ENCODE results near the gene TJP2. TPM values are rescaled to one million over a fixed set of nuclear protein-coding genes. Genes with fewer than 3 reads are reported as not detected.

Gene TJP2
- total RNA-seq, 3 donors from 2014 or later (not counting 1 experiment from before 2014, with no cell fraction given), result 6.8 to 10.0 (median 9.6) TPM

GRCh38 chr9:69202556-69202955 is 28.5 kb downstream of the TJP2 start:
- WGBS (ENCODE audit: insufficient coverage), result 98% methylated on average over 3 of the region's 4 CpGs
- no peak for ATAC-seq

GRCh38 chr9:69204326-69204725 is 30.2 kb downstream of the TJP2 start:
- no peak overlapping the region for H3K4me3 Mint-ChIP-seq
- no peaks in the 10 kb centered on the region for H3K9me3 Mint-ChIP-seq
- 52% methylated on average over 2 of the region's 2 CpGs for WGBS (ENCODE audit: insufficient coverage)
- Histone ChIP-seq H3K36me3 (ENCODE audit: control insufficient read depth, insufficient read depth, low read length) (no peaks in the 10 kb centered on the region), H3K4me3 (ENCODE audit: low read length) (no peak overlapping the region), H3K9me3 (ENCODE audit: control insufficient read depth, insufficient read depth, low read length) (no peaks in the 10 kb centered on the region), H3K4me1 (ENCODE audit: control insufficient read depth, insufficient read depth, low read length) (peaks cover 13% of the 10 kb centered on the region), H3K27me3 (ENCODE audit: control insufficient read depth, insufficient read depth, low read length) (no peaks in the 10 kb centered on the region), H3K27ac (ENCODE audit: low read length) (no peak overlapping the region)
- intact Hi-C loops (cut with micrococcal nuclease), result no loop called here
- H3K4me1 Mint-ChIP-seq, result peaks cover 13 to 16% of the 10 kb centered on the region in 2 donors
- H3K27ac Mint-ChIP-seq, result no peak overlapping the region
- no peak for ATAC-seq
- TF ChIP-seq CTCF (IDR thresholded peaks at IDR 0.05), result no peak
- H3K36me3 Mint-ChIP-seq, result no peaks in the 10 kb centered on the region
- no peaks in the 10 kb centered on the region for H3K27me3 Mint-ChIP-seq (ENCODE audit: low read depth in 2 of 2)
- no peak for DNase-seq

More at GRCh38 chr9:69202556-69202955, 28.5 kb downstream of the TJP2 start:
- H3K27ac ChIP-seq (ENCODE audit: low read length), result no peak overlapping the region
- H3K27ac Mint-ChIP-seq, result no peak overlapping the region
- no peaks in the 10 kb centered on the region for H3K27me3 ChIP-seq (ENCODE audit: control insufficient read depth, insufficient read depth, low read length)
- H3K36me3 Mint-ChIP-seq, result no peaks in the 10 kb centered on the region
- H3K4me3 Mint-ChIP-seq, result no peak overlapping the region
- no peak for TF ChIP-seq CTCF (IDR thresholded peaks at IDR 0.05)
- no peaks in the 10 kb centered on the region for H3K9me3 Mint-ChIP-seq
- no peak overlapping the region for H3K4me3 ChIP-seq (ENCODE audit: low read length)
- H3K4me1 ChIP-seq (ENCODE audit: control insufficient read depth, insufficient read depth, low read length), result peaks cover 13% of the 10 kb centered on the region
- intact Hi-C loops (cut with micrococcal nuclease), result no loop called here
- no peaks in the 10 kb centered on the region for H3K27me3 Mint-ChIP-seq (ENCODE audit: low read depth in 2 of 2)
- H3K36me3 ChIP-seq (ENCODE audit: control insufficient read depth, insufficient read depth, low read length), result no peaks in the 10 kb centered on the region
- no peaks in the 10 kb centered on the region for H3K9me3 ChIP-seq (ENCODE audit: control insufficient read depth, insufficient read depth, low read length)
- H3K4me1 Mint-ChIP-seq, result peaks cover 13 to 17% of the 10 kb centered on the region in 2 donors
- no peak for DNase-seq

- Histone ChIP-seq H3K36me3 (ENCODE audit: control insufficient read depth, insufficient read depth, low read length) (no peaks in the 10 kb centered on the region), H3K4me1 (ENCODE audit: control insufficient read depth, insufficient read depth, low read length) (peaks cover 9% of the 10 kb centered on the region), H3K9me3 (ENCODE audit: control insufficient read depth, insufficient read depth, low read length) (no peaks in the 10 kb centered on the region), H3K27me3 (ENCODE audit: control insufficient read depth, insufficient read depth, low read length) (no peaks in the 10 kb centered on the region), H3K27ac (ENCODE audit: low read length) (no peak overlapping the region), H3K4me3 (ENCODE audit: low read length) (no peak overlapping the region)
- no peak overlapping the region for H3K27ac Mint-ChIP-seq
- no peak overlapping the region for H3K4me3 Mint-ChIP-seq
- WGBS (ENCODE audit: insufficient coverage), result 92% methylated on average over 6 of the region's 7 CpGs
- DNase-seq (no peak), ATAC-seq (no peak)
- H3K9me3 Mint-ChIP-seq, result no peaks in the 10 kb centered on the region
- H3K27me3 Mint-ChIP-seq (ENCODE audit: low read depth in 2 of 2), result no peaks in the 10 kb centered on the region
- intact Hi-C loops (cut with micrococcal nuclease), result no loop called here
- no peaks in the 10 kb centered on the region for H3K36me3 Mint-ChIP-seq
- H3K4me1 Mint-ChIP-seq, result peaks cover 9 to 11% of the 10 kb centered on the region in 2 donors
- TF ChIP-seq CTCF (IDR thresholded peaks at IDR 0.05), result no peak
These were observed 30.8 kb downstream of the TJP2 start for GRCh38 chr9:69204849-69205248.

- Mint-ChIP-seq H3K4me3 (no peak overlapping the region), H3K36me3 (no peaks in the 10 kb centered on the region), H3K27ac (no peak overlapping the region), H3K4me1 (peaks cover 0 to under 1% of the 10 kb centered on the region in 2 donors), H3K9me3 (no peaks in the 10 kb centered on the region), H3K27me3 (ENCODE audit: low read depth in 2 of 2) (no peaks in the 10 kb centered on the region)
- Histone ChIP-seq H3K4me1 (ENCODE audit: control insufficient read depth, insufficient read depth, low read length) (no peaks in the 10 kb centered on the region), H3K36me3 (ENCODE audit: control insufficient read depth, insufficient read depth, low read length) (no peaks in the 10 kb centered on the region), H3K9me3 (ENCODE audit: control insufficient read depth, insufficient read depth, low read length) (no peaks in the 10 kb centered on the region), H3K27ac (ENCODE audit: low read length) (no peak overlapping the region), H3K27me3 (ENCODE audit: control insufficient read depth, insufficient read depth, low read length) (no peaks in the 10 kb centered on the region), H3K4me3 (ENCODE audit: low read length) (no peak overlapping the region)
- TF ChIP-seq CTCF (IDR thresholded peaks at IDR 0.05), result no peak
- DNase-seq (no peak), ATAC-seq (no peak)
- 96% methylated on average over 5 of the region's 5 CpGs for WGBS (ENCODE audit: insufficient coverage)
- intact Hi-C loops (cut with micrococcal nuclease), result no loop called here
These were observed 32.0 kb downstream of the TJP2 start for GRCh38 chr9:69206047-69206446.
